Osteocyte (in vitro differentiated cells): ENCODE results near the gene HOXD12. TPM values are rescaled to one million over a fixed set of nuclear protein-coding genes. Genes with fewer than 3 reads are reported as not detected.

ENCODE experiments used
- DNase-seq: peaks from one replicate; pipeline ENCODE4 v3.0.0; 2021; ENCODE audit warnings: mixed read lengths; ENCODE audit not compliant: unreplicated experiment; ENCODE audit errors: extremely low spot score
- H3K27ac Mint-ChIP-seq: one replicate; pipeline ENCODE4 v1.8.0; 2021; ENCODE audit warnings: mild to moderate bottlenecking, mixed read lengths; ENCODE audit not compliant: unreplicated experiment
- H3K27me3 Mint-ChIP-seq: one replicate; pipeline ENCODE4 v1.8.0; 2021; ENCODE audit warnings: mixed read lengths; ENCODE audit not compliant: unreplicated experiment
- H3K36me3 Mint-ChIP-seq: one replicate; pipeline ENCODE4 v1.8.0; 2021; ENCODE audit warnings: mixed read lengths; ENCODE audit not compliant: unreplicated experiment
- H3K4me1 Mint-ChIP-seq: one replicate; pipeline ENCODE4 v1.8.0; 2021; ENCODE audit warnings: mixed read lengths; ENCODE audit not compliant: unreplicated experiment
- H3K4me3 Mint-ChIP-seq: one replicate; pipeline ENCODE4 v1.8.0; 2021; ENCODE audit warnings: mild to moderate bottlenecking, moderate library complexity, mixed read lengths; ENCODE audit not compliant: unreplicated experiment
- H3K9me3 Mint-ChIP-seq: one replicate; pipeline ENCODE4 v1.8.0; 2021; ENCODE audit warnings: mixed read lengths; ENCODE audit not compliant: unreplicated experiment
- CTCF ChIP-seq: fragments of 200-600 bp; sonication (generic); IDR thresholded peaks from 2 replicates; pipeline ENCODE4 v1.5.0; 2021; ENCODE audit warnings: antibody characterized with exemption, mild to moderate bottlenecking, moderate library complexity
- total RNA-seq: library from RNA; stranded (reverse); gene quantifications from 2 replicates; pipeline ENCODE4 v1.2.1, GENCODE V29; 2021

Gene HOXD12
- total RNA-seq, 1 donor from 2014 or later, result not detected

GRCh38 chr2:176137906-176138305, 38.3 kb downstream of the HOXD12 start:
- DNase-seq, result no peak
- no peak overlapping the region for H3K27ac Mint-ChIP-seq
- H3K4me1 Mint-ChIP-seq, result peaks cover 11% of the 10 kb centered on the region
- H3K27me3 Mint-ChIP-seq, result peaks cover 87% of the 10 kb centered on the region
- H3K36me3 Mint-ChIP-seq, result peaks cover 5% of the 10 kb centered on the region
- peaks cover 4% of the 10 kb centered on the region for H3K9me3 Mint-ChIP-seq
- no peak overlapping the region for H3K4me3 Mint-ChIP-seq
- TF ChIP-seq CTCF, result no peak

GRCh38 chr2:176138526-176138922, 38.9 kb downstream of the HOXD12 start:
- H3K4me3 Mint-ChIP-seq, result no peak overlapping the region
- peaks cover 5% of the 10 kb centered on the region for H3K36me3 Mint-ChIP-seq
- H3K27ac Mint-ChIP-seq, result no peak overlapping the region
- TF ChIP-seq CTCF, result no peak
- H3K4me1 Mint-ChIP-seq, result peaks cover 11% of the 10 kb centered on the region
- peaks cover 87% of the 10 kb centered on the region for H3K27me3 Mint-ChIP-seq
- peaks cover 4% of the 10 kb centered on the region for H3K9me3 Mint-ChIP-seq
- no peak for DNase-seq

GRCh38 chr2:176138923-176139660, 39.5 kb downstream of the HOXD12 start:
- peaks cover 11% of the 10 kb centered on the region for H3K4me1 Mint-ChIP-seq
- peaks cover 5% of the 10 kb centered on the region for H3K36me3 Mint-ChIP-seq
- no peak overlapping the region for H3K4me3 Mint-ChIP-seq
- H3K27ac Mint-ChIP-seq, result no peak overlapping the region
- no peak for DNase-seq
- H3K27me3 Mint-ChIP-seq, result peaks cover 86% of the 10 kb centered on the region
- TF ChIP-seq CTCF, result no peak
- peaks cover 4% of the 10 kb centered on the region for H3K9me3 Mint-ChIP-seq

GRCh38 chr2:176139661-176140512, 40.3 kb downstream of the HOXD12 start:
- no peak for DNase-seq
- peaks cover 11% of the 10 kb centered on the region for H3K4me1 Mint-ChIP-seq
- H3K27me3 Mint-ChIP-seq, result peaks cover 84% of the 10 kb centered on the region
- peaks cover 4% of the 10 kb centered on the region for H3K9me3 Mint-ChIP-seq
- TF ChIP-seq CTCF, result no peak
- peaks cover 5% of the 10 kb centered on the region for H3K36me3 Mint-ChIP-seq
- H3K27ac Mint-ChIP-seq, result no peak overlapping the region
- no peak overlapping the region for H3K4me3 Mint-ChIP-seq
